Sigmoid colon (tissue), 7 donors: ENCODE data around the gene BIRC5. TPM values are rescaled to one million over a fixed set of nuclear protein-coding genes. Genes with fewer than 3 reads are reported as not detected.

Experiments
- DNase-seq: peaks from one replicate; pipeline ENCODE4 v3.0.0-alpha.2; 2019
- H3K27ac ChIP-seq, 4 donors: fragments of 200-600 bp; sonication (generic); one replicate each; pipeline ENCODE4 v1.5.1; 2016 to 2019; ENCODE audit warnings: mild to moderate bottlenecking in 1 of 4
- H3K27me3 ChIP-seq, 3 donors: fragments of 200-600 bp; sonication (generic); one replicate each; pipeline ENCODE4 v1.5.1; 2019; ENCODE audit warnings: mild to moderate bottlenecking in 1 of 3
- H3K36me3 ChIP-seq, 4 donors: fragments of 200-600 bp; sonication (generic); one replicate each; pipeline ENCODE4 v1.5.1; 2016 to 2019
- H3K4me1 ChIP-seq, 4 donors: fragments of 200-600 bp; sonication (generic); one replicate each; pipeline ENCODE4 v1.5.1; 2017 to 2019
- H3K4me3 ChIP-seq, 4 donors: fragments of 200-600 bp; sonication (generic); one replicate each; pipeline ENCODE4 v1.5.1; 2017 to 2019; ENCODE audit warnings: mild to moderate bottlenecking in 2 of 4, moderate library complexity in 1 of 4
- H3K9me3 ChIP-seq, 4 donors: fragments of 200-600 bp in 3 of 4; sonication (generic) in 3 of 4; one replicate each; pipeline versions ENCODE4 v1.5.1 to v1.6.1; 2013 to 2019
- CTCF ChIP-seq, 4 experiments: fragments of 450-650 bp in 3 of 4; fragments of 200-600 bp in 1 of 4; IDR thresholded peaks; one replicate each; pipeline ENCODE4 v1.5.1; 2016 to 2019; ENCODE audit warnings: antibody characterized with exemption in 4 of 4, mild to moderate bottlenecking in 3 of 4, moderate library complexity in 2 of 4
- EP300 ChIP-seq, 4 donors: sonication (generic); formaldehyde crosslinking; IDR thresholded peaks; one replicate each; pipeline ENCODE4 v1.6.1; 2017; ENCODE audit warnings: antibody characterized with exemption in 4 of 4
- POLR2A ChIP-seq, 2 donors: fragments of 450-650 bp; IDR thresholded peaks; one replicate each; pipeline ENCODE4 v1.6.1; 2016; ENCODE audit warnings: antibody characterized with exemption in 2 of 2, mild to moderate bottlenecking in 2 of 2, moderate library complexity in 2 of 2
- POLR2AphosphoS5 ChIP-seq, 4 donors: sonication (generic); formaldehyde crosslinking; IDR thresholded peaks; one replicate each; pipeline ENCODE4 v1.6.1; 2017; ENCODE audit warnings: antibody characterized with exemption in 4 of 4
- WGBS, 2 donors: extraction: QIAGEN DNeasy Blood & Tissue Kit; methylation state at CpG; one replicate each; pipeline ENCODE4 v1.1.7; 2013; 5-methylcytosine and 5-hydroxymethylcytosine counted together
- intact Hi-C: fragments of 100-400 bp; cut with DNase I; formaldehyde crosslinking; loops from one replicate; pipeline ENCODE4 v1.15.1; 2023
- polyA plus RNA-seq, 3 donors: library from polyadenylated mRNA; stranded (reverse); fragments of 200-250 nt; gene quantifications; one replicate each; pipeline ENCODE4 v1.2.3, GENCODE V29; 2013
- total RNA-seq, 4 donors: library from RNA; depleted of rRNA; stranded (reverse); fragments of >200 nt; gene quantifications; one replicate each; pipeline ENCODE4 v1.1.0, GENCODE V29; 2016
- donor health status: healthy with polysubstance abuse.
- donor health status: Bipolar disorder and iron deficiency.
- donor health status: healthy.

The BIRC5 gene
- total RNA-seq: 1 to 10 TPM in 1 of 4 donors, under 1 TPM in 3; 0.16 to 3.1 (median 0.32) TPM
- 10 to 100 TPM in 2 of 3 donors, 1 to 10 TPM in 1; 3.6 to 33.5 (median 10.6) TPM for polyA plus RNA-seq

- intact Hi-C loops: loop anchor here (2.0 kb wide), 1 partner anchor 39 kb away; no protein-coding TSS in a partner anchor
- TF ChIP-seq POLR2AphosphoS5 (IDR thresholded peaks at IDR 0.05) (peak in 2 of 4 donors; percentile 27 to 56), EP300 (IDR thresholded peaks at IDR 0.05) (no peak)
Observed at GRCh38 chr17:78214016-78214705, at the start of gene BIRC5. BIRC5 (plus strand) TSS chr17:78214253; CDS start chr17:78214317, 64 bp downstream.

GRCh38 chr17:78164748-78165607 is 49.1 kb upstream of the BIRC5 start:
- peaks cover 0 to 20% (median 17%) of the 10 kb centered on the region in 4 donors for H3K4me1 ChIP-seq
- WGBS, 2 donors: 92 to 94% methylated on average over 16 of the region's 16 CpGs
- no peaks in the 10 kb centered on the region for H3K9me3 ChIP-seq
- no peaks in the 10 kb centered on the region for H3K36me3 ChIP-seq
- TF ChIP-seq CTCF (IDR thresholded peaks at IDR 0.05) (no peak), POLR2AphosphoS5 (IDR thresholded peaks at IDR 0.05) (no peak), POLR2A (IDR thresholded peaks at IDR 0.05) (no peak), EP300 (IDR thresholded peaks at IDR 0.05) (no peak)
- no peaks in the 10 kb centered on the region for H3K27me3 ChIP-seq
- no peak overlapping the region for H3K4me3 ChIP-seq
- H3K27ac ChIP-seq: no peak overlapping the region
- DNase-seq: no peak
- intact Hi-C loops: no loop called here

More at GRCh38 chr17:78214016-78214705, at the start of gene BIRC5:
- WGBS, 2 donors: 1% methylated on average over 60 of the region's 60 CpGs
- Histone ChIP-seq H3K27ac (no peak within 1 kb of the TSS), H3K4me3 (peak within 1 kb of the TSS in 3 of 4 donors; percentile 31 to 43 (median 42)), H3K9me3 (no peaks in the 10 kb centered on the region), H3K36me3 (no peaks in the 10 kb centered on the region), H3K27me3 (no peaks in the 10 kb centered on the region), H3K4me1 (peaks cover 0 to 11% (median 7%) of the 10 kb centered on the region in 4 donors)
- peak; percentile 91 for DNase-seq

GRCh38 chr17:78166416-78166815 is 47.6 kb upstream of the BIRC5 start:
- intact Hi-C loops: no loop called here
- Histone ChIP-seq H3K9me3 (no peaks in the 10 kb centered on the region), H3K27me3 (no peaks in the 10 kb centered on the region), H3K4me3 (no peak overlapping the region), H3K4me1 (peaks cover 0 to 21% (median 17%) of the 10 kb centered on the region in 4 donors), H3K36me3 (no peaks in the 10 kb centered on the region), H3K27ac (no peak overlapping the region)
- 21 to 53% methylated on average over 6 of the region's 6 CpGs for WGBS, 2 donors
- TF ChIP-seq POLR2AphosphoS5 (IDR thresholded peaks at IDR 0.05) (no peak), POLR2A (IDR thresholded peaks at IDR 0.05) (no peak), CTCF (IDR thresholded peaks at IDR 0.05) (no peak), EP300 (IDR thresholded peaks at IDR 0.05) (no peak)
- DNase-seq: no peak

- intact Hi-C loops: no loop called here
- Histone ChIP-seq H3K27ac (peak within 1 kb of the TSS; percentile 75 to 92 (median 76)), H3K4me3 (peak within 1 kb of the TSS; percentile 52 to 89 (median 70)), H3K4me1 (peaks cover 0 to 37% (median 35%) of the 10 kb centered on the region in 4 donors), H3K9me3 (no peaks in the 10 kb centered on the region), H3K36me3 (no peaks in the 10 kb centered on the region), H3K27me3 (no peaks in the 10 kb centered on the region)
- TF ChIP-seq POLR2AphosphoS5 (IDR thresholded peaks at IDR 0.05): peak in 3 of 4 donors; percentile 24 to 76 (median 72)
- TF ChIP-seq POLR2A (IDR thresholded peaks at IDR 0.05): no peak
- no peak for TF ChIP-seq CTCF (IDR thresholded peaks at IDR 0.05)
- no peak for TF ChIP-seq EP300 (IDR thresholded peaks at IDR 0.05)
- peak; percentile 88 for DNase-seq
- WGBS, 2 donors: 0 to 1% methylated on average over 84 of the region's 84 CpGs
Observed at GRCh38 chr17:78168242-78168902, 45.7 kb upstream of the BIRC5 start, which contains the start of gene SYNGR2. SYNGR2 (plus strand) TSS chr17:78168581; CDS start chr17:78168617, 36 bp downstream.
